Body of pancreas (tissue), 4 donors: ENCODE data around the gene IFNG-AS1. TPM values are rescaled to one million over a fixed set of nuclear protein-coding genes. Genes with fewer than 3 reads are reported as not detected.

ENCODE experiments used
- ATAC-seq: fragments of 150-250 bp; one replicate; pipeline ENCODE4 v1.9.1; 2016
- DNase-seq, 4 donors: peaks; one replicate each; pipeline ENCODE4 v3.0.0-alpha.2; 2019
- H3K27ac ChIP-seq, 4 donors: fragments of 200-600 bp; sonication (generic); 1 replicate in 3 of 4; 2 replicates in 1 of 4; pipeline versions ENCODE4 v1.5.1 to v1.6.1; 2016 to 2019; ENCODE audit warnings: mild to moderate bottlenecking in 1 of 4, mixed read lengths in 1 of 4, moderate library complexity in 1 of 4
- H3K27me3 ChIP-seq, 2 donors: fragments of 200-600 bp; sonication (generic); one replicate each; pipeline ENCODE4 v1.6.0; 2016; ENCODE audit warnings: mild to moderate bottlenecking in 1 of 2
- H3K36me3 ChIP-seq, 2 donors: fragments of 200-600 bp; sonication (generic); replicated peaks in 1 of 2; 2 replicates each; pipeline ENCODE4 v1.5.1; 2016; ENCODE audit warnings: low read depth in 2 of 2; ENCODE audit not compliant: insufficient read depth in 1 of 2
- H3K4me1 ChIP-seq: fragments of 200-600 bp; sonication (generic); one replicate; pipeline ENCODE4 v1.6.0; 2016
- H3K4me3 ChIP-seq, 2 donors: fragments of 200-600 bp; sonication (generic); 1 replicate in 1 of 2; 2 replicates in 1 of 2; pipeline ENCODE4 v1.5.1; 2016 to 2019
- H3K9me3 ChIP-seq, 3 donors: fragments of 200-600 bp; sonication (generic); 1 replicate in 2 of 3; 2 replicates in 1 of 3; pipeline ENCODE4 v1.5.1; 2016
- POLR2A ChIP-seq, 3 donors: fragments of 450-650 bp; IDR thresholded peaks; one replicate each; pipeline ENCODE4 v1.6.1; 2016; ENCODE audit warnings: antibody characterized with exemption in 3 of 3, mild to moderate bottlenecking in 2 of 3
- WGBS, 2 donors: methylation state at CpG; one replicate each; pipeline ENCODE4 v1.1.5; 2017; 5-methylcytosine and 5-hydroxymethylcytosine counted together
- intact Hi-C: fragments of 100-400 bp; cut with DNase I; formaldehyde crosslinking; loops from one replicate; pipeline ENCODE4 v1.15.1; 2023
- total RNA-seq, 2 donors: library from RNA; depleted of rRNA; stranded (reverse); fragments of >200 nt; gene quantifications; one replicate each; pipeline ENCODE4 v1.1.0, GENCODE V29; 2016
- TF ChIP-seq, protein P1 (sequence below), 7 experiments: fragments of 450-650 bp in 4 of 7; fragments of 200-600 bp in 3 of 7; sonication (generic) in 3 of 7; IDR thresholded peaks; one replicate each; pipeline ENCODE4 v1.5.1; 2016 to 2019; ENCODE audit warnings: antibody characterized with exemption in 7 of 7

Gene IFNG-AS1
- total RNA-seq, 2 donors from 2014 or later, result not detected

DNA sequence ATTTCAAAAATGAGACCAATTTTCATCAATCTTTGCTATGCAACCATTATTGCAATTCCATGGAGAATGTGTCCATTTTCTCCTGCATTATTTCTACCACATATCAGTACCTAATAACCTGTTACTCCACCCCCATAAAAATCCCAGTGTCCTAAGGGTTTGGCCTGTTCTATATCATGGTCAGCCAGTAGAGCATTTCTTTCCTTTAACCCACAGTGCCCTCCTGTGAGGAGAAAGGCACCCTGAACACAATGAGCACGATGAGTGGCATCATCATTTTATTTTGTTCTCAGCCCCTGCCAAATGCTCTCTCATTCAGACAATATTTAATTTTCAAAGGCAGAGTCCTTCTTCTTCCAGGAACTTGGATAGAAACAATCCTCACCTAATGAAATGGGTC lies 11.6 kb upstream of the IFNG-AS1 start:
- H3K9me3 ChIP-seq, result no peaks in the 10 kb centered on the region
- DNase-seq, result no peak
- no peak overlapping the region for H3K27ac ChIP-seq
- WGBS, 2 donors, result 78 to 85% methylated on average over 1 of the region's 1 CpG
- TF ChIP-seq, protein P1, sequence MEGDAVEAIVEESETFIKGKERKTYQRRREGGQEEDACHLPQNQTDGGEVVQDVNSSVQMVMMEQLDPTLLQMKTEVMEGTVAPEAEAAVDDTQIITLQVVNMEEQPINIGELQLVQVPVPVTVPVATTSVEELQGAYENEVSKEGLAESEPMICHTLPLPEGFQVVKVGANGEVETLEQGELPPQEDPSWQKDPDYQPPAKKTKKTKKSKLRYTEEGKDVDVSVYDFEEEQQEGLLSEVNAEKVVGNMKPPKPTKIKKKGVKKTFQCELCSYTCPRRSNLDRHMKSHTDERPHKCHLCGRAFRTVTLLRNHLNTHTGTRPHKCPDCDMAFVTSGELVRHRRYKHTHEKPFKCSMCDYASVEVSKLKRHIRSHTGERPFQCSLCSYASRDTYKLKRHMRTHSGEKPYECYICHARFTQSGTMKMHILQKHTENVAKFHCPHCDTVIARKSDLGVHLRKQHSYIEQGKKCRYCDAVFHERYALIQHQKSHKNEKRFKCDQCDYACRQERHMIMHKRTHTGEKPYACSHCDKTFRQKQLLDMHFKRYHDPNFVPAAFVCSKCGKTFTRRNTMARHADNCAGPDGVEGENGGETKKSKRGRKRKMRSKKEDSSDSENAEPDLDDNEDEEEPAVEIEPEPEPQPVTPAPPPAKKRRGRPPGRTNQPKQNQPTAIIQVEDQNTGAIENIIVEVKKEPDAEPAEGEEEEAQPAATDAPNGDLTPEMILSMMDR (IDR thresholded peaks at IDR 0.05), result no peak
- TF ChIP-seq POLR2A (IDR thresholded peaks at IDR 0.05), result no peak
- H3K27me3 ChIP-seq, result no peaks in the 10 kb centered on the region
- H3K4me3 ChIP-seq, result no peak overlapping the region
- intact Hi-C loops, result no loop called here
- H3K4me1 ChIP-seq, result no peaks in the 10 kb centered on the region
- no peaks in the 10 kb centered on the region for H3K36me3 ChIP-seq
- ATAC-seq, result no peak

DNA sequence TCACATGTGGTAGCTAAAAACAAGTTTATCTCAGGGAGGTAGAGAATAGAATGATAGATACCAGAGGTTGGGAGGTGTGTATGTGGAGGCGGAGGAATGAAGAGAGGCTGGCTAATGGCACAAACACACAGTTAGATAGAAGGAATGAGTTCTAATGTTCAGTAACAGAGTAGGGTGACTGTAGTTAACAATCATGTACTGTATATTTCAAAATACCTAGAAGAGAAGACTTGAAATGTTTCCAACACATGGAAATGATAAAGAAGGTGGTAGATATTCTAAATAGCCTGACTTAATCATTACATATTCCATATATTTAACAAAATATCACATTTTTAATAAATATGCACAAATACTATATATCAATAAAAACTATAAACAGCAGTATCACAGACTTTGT lies 8.9 kb upstream of the IFNG-AS1 start:
- no peaks in the 10 kb centered on the region for H3K36me3 ChIP-seq
- no peak overlapping the region for H3K4me3 ChIP-seq
- 88 to 93% methylated on average over 1 of the region's 1 CpG for WGBS, 2 donors
- intact Hi-C loops, result no loop called here
- no peak for DNase-seq
- no peaks in the 10 kb centered on the region for H3K4me1 ChIP-seq
- ATAC-seq, result no peak
- no peak overlapping the region for H3K27ac ChIP-seq
- H3K27me3 ChIP-seq, result no peaks in the 10 kb centered on the region
- H3K9me3 ChIP-seq, result no peaks in the 10 kb centered on the region
- TF ChIP-seq, protein P1 (IDR thresholded peaks at IDR 0.05), result no peak
- TF ChIP-seq POLR2A (IDR thresholded peaks at IDR 0.05), result no peak

DNA sequence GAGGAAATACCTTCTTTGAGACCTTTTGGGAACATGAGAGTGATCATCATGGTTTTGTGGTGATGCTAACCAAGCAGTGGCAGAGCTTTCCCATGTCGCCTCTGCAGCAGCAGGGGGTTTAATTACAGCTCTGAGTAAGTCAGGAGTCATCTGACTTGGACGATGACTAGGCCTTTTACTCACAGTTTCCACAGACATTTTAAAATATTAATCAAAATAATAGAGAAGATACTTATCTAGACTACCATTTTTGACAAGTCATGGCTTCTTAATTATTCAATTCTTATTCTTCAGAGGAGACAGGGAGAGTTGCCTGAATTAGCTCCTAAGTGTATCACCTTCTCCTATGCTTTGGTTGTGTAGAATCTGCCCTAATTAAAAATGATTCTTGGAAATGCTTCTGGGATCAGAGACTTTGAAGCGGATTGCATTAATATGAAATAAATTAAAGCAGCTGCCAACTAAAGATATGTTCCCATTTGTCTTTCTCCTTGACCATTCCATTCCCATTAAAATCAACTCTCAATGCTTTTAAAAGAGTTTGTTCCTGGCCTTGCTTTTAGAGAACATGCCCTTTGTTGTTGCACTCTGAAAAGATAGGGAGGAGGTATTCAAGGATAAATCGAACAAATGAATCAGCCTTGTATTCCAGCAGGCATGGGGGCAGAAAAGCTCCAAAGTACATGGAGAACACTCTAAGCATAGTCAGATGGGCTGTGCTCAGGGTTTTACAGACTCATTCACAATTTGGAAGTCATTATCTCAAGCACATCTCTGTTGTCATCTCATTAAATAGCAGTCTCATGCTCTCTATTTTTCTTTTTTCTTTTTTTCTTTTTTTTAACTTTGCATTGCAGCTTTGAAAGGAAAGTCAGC lies 7.7 kb upstream of the IFNG-AS1 start:
- no peak for DNase-seq
- Histone ChIP-seq H3K9me3 (no peaks in the 10 kb centered on the region), H3K36me3 (no peaks in the 10 kb centered on the region), H3K27ac (no peak overlapping the region), H3K4me3 (no peak overlapping the region), H3K4me1 (no peaks in the 10 kb centered on the region), H3K27me3 (no peaks in the 10 kb centered on the region)
- ATAC-seq, result no peak
- WGBS, 2 donors, result 64 to 65% methylated on average over 4 of the region's 4 CpGs
- intact Hi-C loops, result no loop called here
- TF ChIP-seq, protein P1 (IDR thresholded peaks at IDR 0.05), result no peak
- TF ChIP-seq POLR2A (IDR thresholded peaks at IDR 0.05), result no peak

DNA sequence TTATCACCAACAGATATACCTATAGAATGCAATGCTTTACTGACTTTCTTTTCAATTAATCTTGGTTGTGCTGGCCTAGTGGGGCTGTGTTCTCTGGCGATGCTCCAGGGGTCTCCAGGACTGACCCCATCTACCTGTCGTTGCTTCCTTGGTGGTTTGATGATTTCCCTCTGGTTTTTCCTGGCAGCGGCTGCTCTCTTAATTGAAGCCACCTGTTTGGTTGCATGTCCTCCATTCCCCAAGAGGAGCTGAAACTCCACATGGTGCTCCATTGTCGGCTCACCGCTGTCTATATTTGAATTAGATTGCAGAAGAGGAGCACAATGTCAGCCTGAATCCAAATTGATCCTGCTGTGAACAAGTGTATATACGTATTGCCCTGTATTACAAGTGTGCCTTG lies 7.1 kb upstream of the IFNG-AS1 start:
- no peak for TF ChIP-seq POLR2A (IDR thresholded peaks at IDR 0.05)
- TF ChIP-seq, protein P1 (IDR thresholded peaks at IDR 0.05), result no peak

DNA sequence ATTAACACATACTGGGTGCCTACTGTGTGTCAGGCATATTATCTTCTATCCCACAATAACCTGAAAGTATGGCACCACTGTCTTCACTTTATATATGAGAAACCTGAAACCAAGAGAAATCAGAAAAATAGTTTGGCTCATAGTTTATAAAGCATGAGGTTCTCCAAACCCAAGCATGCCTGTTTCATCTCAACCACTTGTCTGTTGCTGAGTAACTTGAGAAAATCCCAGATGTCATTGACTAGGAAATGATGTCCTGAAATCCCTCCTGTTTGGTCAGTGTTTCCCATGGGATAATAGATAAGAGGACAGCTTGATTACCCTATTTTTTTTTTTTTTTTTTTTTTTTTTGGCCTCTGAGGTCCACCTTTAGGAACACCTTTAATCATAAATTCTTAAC lies 2.6 kb upstream of the IFNG-AS1 start:
- intact Hi-C loops, result no loop called here
- H3K4me3 ChIP-seq, result no peak overlapping the region
- no peaks in the 10 kb centered on the region for H3K4me1 ChIP-seq
- no peak overlapping the region for H3K27ac ChIP-seq
- no peaks in the 10 kb centered on the region for H3K36me3 ChIP-seq
- no peaks in the 10 kb centered on the region for H3K27me3 ChIP-seq
- H3K9me3 ChIP-seq, result no peaks in the 10 kb centered on the region
- ATAC-seq (no peak), DNase-seq (no peak)
- TF ChIP-seq, protein P1 (IDR thresholded peaks at IDR 0.05), result no peak
- no peak for TF ChIP-seq POLR2A (IDR thresholded peaks at IDR 0.05)

More for the DNA sequence above, 7.1 kb upstream of the IFNG-AS1 start:
- H3K36me3 ChIP-seq, result no peaks in the 10 kb centered on the region
- H3K4me3 ChIP-seq, result no peak overlapping the region
- H3K27ac ChIP-seq, result no peak overlapping the region
- H3K4me1 ChIP-seq, result no peaks in the 10 kb centered on the region
- WGBS, 2 donors, result 78 to 80% methylated on average over 6 of the region's 6 CpGs
- no peak for ATAC-seq
- no peaks in the 10 kb centered on the region for H3K9me3 ChIP-seq
- no peak for DNase-seq
- no peaks in the 10 kb centered on the region for H3K27me3 ChIP-seq
- intact Hi-C loops, result no loop called here
